ENCODE data around the gene TOGARAM2. TPM values are rescaled to one million over a fixed set of nuclear protein-coding genes. Genes with fewer than 3 reads are reported as not detected.
"Not testable (repeated sequence)": the region's sequence is repeated elsewhere in the genome, so short reads cannot be mapped to it uniquely, and the experiment has no call there.

TOGARAM2 gene
- total RNA-seq, 1 donor from 2014 or later, result 0.72 TPM

DNA sequence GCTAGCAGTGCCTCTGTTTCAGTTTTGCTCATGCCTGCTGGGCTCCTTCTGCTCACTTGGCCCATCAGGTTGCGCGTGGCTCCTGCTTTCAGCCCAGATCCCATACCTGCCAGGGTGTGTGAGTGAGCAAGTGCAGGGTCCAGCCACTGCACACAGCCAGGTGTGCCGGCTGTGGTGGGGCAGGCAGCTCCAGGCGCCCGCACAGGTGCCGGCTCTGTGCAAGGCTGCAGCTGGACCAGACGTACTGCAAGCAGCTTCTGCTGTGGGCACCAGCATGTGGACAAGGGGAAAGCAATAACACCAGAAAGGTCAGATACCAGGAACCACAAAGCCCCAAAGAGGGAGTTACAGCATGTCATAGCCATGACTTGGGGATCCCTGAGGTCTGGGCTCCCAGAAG is 98.8 kb downstream of the TOGARAM2 start:
- H3K27ac Mint-ChIP-seq (ENCODE audit: unreplicated experiment), result no peak overlapping the region
- no peaks in the 10 kb centered on the region for H3K27me3 Mint-ChIP-seq (ENCODE audit: low read depth)
- no peaks in the 10 kb centered on the region for H3K36me3 Mint-ChIP-seq (ENCODE audit: low read depth)
- H3K4me3 Mint-ChIP-seq (ENCODE audit: unreplicated experiment), result no peak overlapping the region
- TF ChIP-seq, protein P1, sequence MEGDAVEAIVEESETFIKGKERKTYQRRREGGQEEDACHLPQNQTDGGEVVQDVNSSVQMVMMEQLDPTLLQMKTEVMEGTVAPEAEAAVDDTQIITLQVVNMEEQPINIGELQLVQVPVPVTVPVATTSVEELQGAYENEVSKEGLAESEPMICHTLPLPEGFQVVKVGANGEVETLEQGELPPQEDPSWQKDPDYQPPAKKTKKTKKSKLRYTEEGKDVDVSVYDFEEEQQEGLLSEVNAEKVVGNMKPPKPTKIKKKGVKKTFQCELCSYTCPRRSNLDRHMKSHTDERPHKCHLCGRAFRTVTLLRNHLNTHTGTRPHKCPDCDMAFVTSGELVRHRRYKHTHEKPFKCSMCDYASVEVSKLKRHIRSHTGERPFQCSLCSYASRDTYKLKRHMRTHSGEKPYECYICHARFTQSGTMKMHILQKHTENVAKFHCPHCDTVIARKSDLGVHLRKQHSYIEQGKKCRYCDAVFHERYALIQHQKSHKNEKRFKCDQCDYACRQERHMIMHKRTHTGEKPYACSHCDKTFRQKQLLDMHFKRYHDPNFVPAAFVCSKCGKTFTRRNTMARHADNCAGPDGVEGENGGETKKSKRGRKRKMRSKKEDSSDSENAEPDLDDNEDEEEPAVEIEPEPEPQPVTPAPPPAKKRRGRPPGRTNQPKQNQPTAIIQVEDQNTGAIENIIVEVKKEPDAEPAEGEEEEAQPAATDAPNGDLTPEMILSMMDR (IDR thresholded peaks at IDR 0.05), result no peak
- peaks cover 4% of the 10 kb centered on the region for H3K4me1 Mint-ChIP-seq (ENCODE audit: low read depth)
- no peak for DNase-seq (ENCODE audit: low spot score)
- H3K9me3 Mint-ChIP-seq (ENCODE audit: low read depth), result peaks cover 12% of the 10 kb centered on the region

DNA sequence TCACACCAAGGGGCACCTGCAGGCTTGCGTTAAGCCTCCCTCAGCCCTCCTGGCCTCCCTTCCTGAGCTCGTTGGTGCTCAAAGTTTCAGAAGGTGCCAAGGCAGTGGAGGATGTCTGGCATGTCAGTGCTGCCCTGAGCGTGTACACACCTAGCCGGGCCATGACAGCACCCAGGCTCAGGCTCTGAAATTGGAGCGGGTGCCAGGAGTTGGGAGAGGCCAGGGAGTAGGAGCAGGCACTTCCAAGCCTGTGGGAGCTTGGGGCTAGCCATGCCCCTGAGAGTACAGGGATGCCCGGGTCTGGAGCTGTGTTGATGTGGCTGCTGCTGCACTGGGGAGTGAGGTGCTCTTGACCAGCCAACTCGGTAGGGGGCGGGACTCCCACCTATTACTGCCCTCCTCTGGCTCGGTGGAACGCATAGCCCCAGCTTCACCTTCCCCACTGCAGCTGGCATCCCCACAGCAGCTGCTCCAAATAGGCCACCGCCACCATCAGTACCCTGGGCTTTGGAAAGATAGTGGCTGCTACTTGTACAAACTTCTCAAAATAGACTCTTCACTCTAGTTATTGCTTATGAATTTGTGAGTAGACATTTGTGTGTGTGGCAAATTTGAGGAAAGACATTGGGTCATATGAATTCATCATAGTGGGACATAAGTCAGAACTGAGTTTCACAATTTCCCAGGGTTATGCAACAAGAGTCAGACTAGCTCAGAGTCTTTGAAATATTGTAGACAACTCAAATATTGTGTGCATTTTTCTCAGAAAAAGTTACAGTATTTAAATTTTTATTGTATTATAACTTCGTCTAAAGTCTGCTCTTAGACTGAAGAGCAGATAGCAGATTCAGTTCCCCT is 100.0 kb downstream of the TOGARAM2 start:
- no peak for DNase-seq (ENCODE audit: low spot score)
- H3K27me3 Mint-ChIP-seq (ENCODE audit: low read depth), result no peaks in the 10 kb centered on the region
- no peak overlapping the region for H3K4me3 Mint-ChIP-seq (ENCODE audit: unreplicated experiment)
- no peak overlapping the region for H3K27ac Mint-ChIP-seq (ENCODE audit: unreplicated experiment)
- peaks cover 12% of the 10 kb centered on the region for H3K9me3 Mint-ChIP-seq (ENCODE audit: low read depth)
- H3K4me1 Mint-ChIP-seq (ENCODE audit: low read depth), result peaks cover 4% of the 10 kb centered on the region
- TF ChIP-seq, protein P1 (IDR thresholded peaks at IDR 0.05), result no peak
- no peaks in the 10 kb centered on the region for H3K36me3 Mint-ChIP-seq (ENCODE audit: low read depth)

DNA sequence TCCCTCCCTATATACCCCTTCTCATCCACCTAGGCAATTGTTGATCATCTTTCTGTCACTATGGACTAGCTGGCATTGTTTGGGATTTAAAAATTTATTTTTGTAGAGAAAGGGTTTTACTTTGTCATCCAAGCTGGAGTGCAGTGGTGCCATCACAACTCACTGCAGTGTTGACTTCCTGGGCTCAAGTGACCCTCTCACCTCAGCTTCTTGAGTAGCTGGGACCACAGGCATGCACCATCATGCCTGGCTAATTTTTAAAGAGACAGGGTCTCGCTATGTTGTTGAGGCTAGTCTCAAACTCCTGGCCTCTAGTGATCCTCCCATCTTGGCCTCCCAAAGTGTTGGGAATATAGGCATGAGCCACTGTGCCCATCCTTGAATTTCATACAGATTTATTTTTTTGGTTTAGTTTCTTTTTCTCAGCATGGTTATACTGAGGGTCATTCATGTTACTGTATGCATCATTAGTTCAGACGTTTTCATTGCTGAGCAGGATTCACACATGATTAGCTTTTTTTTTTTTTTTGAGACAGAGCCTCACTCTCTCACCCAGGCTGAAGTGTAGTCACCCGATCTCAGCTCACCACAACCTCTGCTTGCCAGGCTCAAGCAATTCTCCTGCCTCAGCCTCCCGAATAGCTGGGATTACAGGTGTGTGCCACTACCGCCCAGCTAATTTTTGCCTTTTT is 101.9 kb downstream of the TOGARAM2 start:
- TF ChIP-seq, protein P1 (IDR thresholded peaks at IDR 0.05), result no peak
- H3K36me3 Mint-ChIP-seq (ENCODE audit: low read depth), result no peaks in the 10 kb centered on the region
- no peak overlapping the region for H3K4me3 Mint-ChIP-seq (ENCODE audit: unreplicated experiment)
- H3K27ac Mint-ChIP-seq (ENCODE audit: unreplicated experiment), result no peak overlapping the region
- H3K27me3 Mint-ChIP-seq (ENCODE audit: low read depth), result no peaks in the 10 kb centered on the region
- DNase-seq (ENCODE audit: low spot score), result no peak
- no peaks in the 10 kb centered on the region for H3K4me1 Mint-ChIP-seq (ENCODE audit: low read depth)
- peaks cover 7% of the 10 kb centered on the region for H3K9me3 Mint-ChIP-seq (ENCODE audit: low read depth)

DNA sequence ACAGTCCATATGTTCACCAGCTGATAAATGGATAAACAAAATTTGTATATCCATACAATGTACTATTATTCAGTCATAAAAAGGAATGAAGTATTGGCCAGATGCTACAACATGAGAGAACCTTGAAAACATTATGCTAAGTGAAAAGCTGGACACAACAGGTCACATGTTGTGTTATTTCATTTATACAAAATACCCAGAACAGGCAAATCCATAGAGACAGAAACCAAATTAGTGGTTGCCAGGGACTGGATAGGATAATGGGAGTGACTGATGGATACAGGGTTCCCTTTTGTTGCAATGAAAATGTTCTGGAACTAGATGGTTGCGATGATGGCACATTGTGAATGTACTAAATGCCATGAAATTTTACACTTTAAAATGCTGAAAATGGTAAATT is 103.5 kb downstream of the TOGARAM2 start:
- no peak overlapping the region for H3K4me3 Mint-ChIP-seq (ENCODE audit: unreplicated experiment)
- H3K36me3 Mint-ChIP-seq (ENCODE audit: low read depth), result no peaks in the 10 kb centered on the region
- H3K9me3 Mint-ChIP-seq (ENCODE audit: low read depth), result peaks cover 8% of the 10 kb centered on the region
- no peaks in the 10 kb centered on the region for H3K27me3 Mint-ChIP-seq (ENCODE audit: low read depth)
- peaks cover 7% of the 10 kb centered on the region for H3K4me1 Mint-ChIP-seq (ENCODE audit: low read depth)
- no peak for DNase-seq (ENCODE audit: low spot score)
- TF ChIP-seq, protein P1 (IDR thresholded peaks at IDR 0.05), result no peak
- no peak overlapping the region for H3K27ac Mint-ChIP-seq (ENCODE audit: unreplicated experiment)

DNA sequence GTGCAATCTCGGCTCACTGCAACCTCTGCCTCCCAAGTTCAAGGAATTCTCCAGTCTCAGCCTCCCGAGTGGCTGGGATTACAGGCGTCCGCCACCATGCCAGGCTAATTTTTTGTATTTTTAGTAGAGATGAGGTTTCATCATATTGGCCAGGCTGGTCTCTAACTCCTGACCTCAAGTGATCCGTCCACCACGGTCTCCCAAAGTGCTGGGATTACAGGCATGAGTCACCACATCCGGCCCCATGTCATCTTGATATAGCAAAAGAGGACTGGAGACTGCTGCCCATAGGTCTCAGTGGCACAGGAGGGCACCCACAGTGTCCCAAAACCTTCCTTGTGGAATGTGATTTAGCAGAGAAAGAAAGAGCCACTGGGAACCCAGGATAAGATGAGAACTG is 109.2 kb downstream of the TOGARAM2 start:
- not testable (repeated sequence) for H3K36me3 Mint-ChIP-seq (ENCODE audit: low read depth)

More for the DNA sequence above, 109.2 kb downstream of the TOGARAM2 start:
- not testable (repeated sequence) for H3K27me3 Mint-ChIP-seq (ENCODE audit: low read depth); H3K4me1 Mint-ChIP-seq (ENCODE audit: low read depth); H3K4me3 Mint-ChIP-seq (ENCODE audit: unreplicated experiment); H3K9me3 Mint-ChIP-seq (ENCODE audit: low read depth); H3K27ac Mint-ChIP-seq (ENCODE audit: unreplicated experiment); DNase-seq (ENCODE audit: low spot score)

Data from chondrocyte (in vitro differentiated cells).